22Rv1 (cell line): Measurements from ENCODE around the gene KDM4C.

Source experiments
- H3K27ac ChIP-seq: fragments of 450-650 bp; 2 replicates; pipeline ENCODE4 v1.5.1; 2017
- CTCF ChIP-seq: fragments of 450-650 bp; IDR thresholded peaks from 2 replicates; pipeline ENCODE4 v1.5.1; 2017; ENCODE audit warnings: mild to moderate bottlenecking
- ZFX ChIP-seq: fragments of 450-650 bp; IDR thresholded peaks from 2 replicates; pipeline ENCODE4 v1.6.1; 2017; ENCODE audit warnings: antibody characterized with exemption, borderline replicate concordance

KDM4C gene

GRCh38 chr9:6905850-6906375, 148.1 kb downstream of the KDM4C start:
- H3K27ac ChIP-seq: no peak overlapping the region
- TF ChIP-seq CTCF (no peak), ZFX (no peak)

DNA sequence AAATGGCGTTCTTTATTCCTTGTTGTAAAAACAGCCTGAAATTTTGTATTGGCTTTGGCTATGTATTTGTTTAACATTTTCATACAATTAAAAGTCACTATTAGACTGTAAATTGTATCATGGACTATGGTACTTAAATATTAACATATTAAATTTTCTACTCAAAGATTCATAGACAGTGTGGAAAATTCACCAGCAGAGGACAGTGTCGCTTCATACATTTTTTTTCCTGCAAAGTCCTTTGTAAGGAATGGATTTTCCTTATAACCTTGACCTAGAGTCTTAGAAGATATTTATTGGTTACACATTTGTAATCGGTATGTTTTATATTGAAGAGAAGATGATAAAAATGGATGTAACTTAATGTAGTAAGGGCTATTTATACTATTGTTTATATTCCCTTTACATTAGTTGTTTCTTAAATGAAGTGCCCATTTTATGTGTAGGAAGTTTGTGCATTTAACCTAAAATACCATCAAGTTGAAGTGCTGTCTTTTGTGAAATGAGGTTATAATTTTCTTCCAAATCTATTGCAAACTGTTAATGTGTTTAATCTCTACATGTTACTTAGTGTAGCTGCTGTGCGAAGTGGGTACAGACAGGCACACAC, 150.1 kb downstream of the KDM4C start:
- H3K27ac ChIP-seq: no peak overlapping the region
- peak; percentile 88 for TF ChIP-seq CTCF
- TF ChIP-seq ZFX: no peak

GRCh38 chr9:6909181-6909580, 151.4 kb downstream of the KDM4C start:
- H3K27ac ChIP-seq: no peak overlapping the region
- TF ChIP-seq ZFX: no peak
- no peak for TF ChIP-seq CTCF

- TF ChIP-seq ZFX: no peak
- peak; percentile 70 for TF ChIP-seq CTCF
- H3K27ac ChIP-seq: no peak overlapping the region
These were observed 152.3 kb downstream of the KDM4C start for GRCh38 chr9:6910032-6910431.

DNA sequence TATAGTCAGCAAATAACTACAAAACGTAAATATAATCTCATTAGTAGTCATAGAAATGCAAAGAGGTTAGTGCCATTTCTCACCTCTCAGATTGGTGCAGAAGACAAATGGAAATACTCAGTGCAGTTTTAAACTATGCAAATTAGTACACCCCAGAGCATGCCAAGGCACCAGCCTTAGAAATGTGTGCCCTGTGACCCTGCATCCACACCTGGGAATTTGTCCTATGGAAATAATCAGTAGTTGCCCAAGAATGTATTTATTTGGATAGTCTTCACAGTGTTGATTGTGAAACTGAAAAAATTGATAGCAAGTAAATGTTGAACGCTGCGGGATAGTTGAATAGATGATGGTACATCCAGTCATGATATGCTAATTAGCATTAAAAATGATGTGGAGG, 152.7 kb downstream of the KDM4C start:
- TF ChIP-seq ZFX (no peak), CTCF (no peak)
- no peak overlapping the region for H3K27ac ChIP-seq

DNA sequence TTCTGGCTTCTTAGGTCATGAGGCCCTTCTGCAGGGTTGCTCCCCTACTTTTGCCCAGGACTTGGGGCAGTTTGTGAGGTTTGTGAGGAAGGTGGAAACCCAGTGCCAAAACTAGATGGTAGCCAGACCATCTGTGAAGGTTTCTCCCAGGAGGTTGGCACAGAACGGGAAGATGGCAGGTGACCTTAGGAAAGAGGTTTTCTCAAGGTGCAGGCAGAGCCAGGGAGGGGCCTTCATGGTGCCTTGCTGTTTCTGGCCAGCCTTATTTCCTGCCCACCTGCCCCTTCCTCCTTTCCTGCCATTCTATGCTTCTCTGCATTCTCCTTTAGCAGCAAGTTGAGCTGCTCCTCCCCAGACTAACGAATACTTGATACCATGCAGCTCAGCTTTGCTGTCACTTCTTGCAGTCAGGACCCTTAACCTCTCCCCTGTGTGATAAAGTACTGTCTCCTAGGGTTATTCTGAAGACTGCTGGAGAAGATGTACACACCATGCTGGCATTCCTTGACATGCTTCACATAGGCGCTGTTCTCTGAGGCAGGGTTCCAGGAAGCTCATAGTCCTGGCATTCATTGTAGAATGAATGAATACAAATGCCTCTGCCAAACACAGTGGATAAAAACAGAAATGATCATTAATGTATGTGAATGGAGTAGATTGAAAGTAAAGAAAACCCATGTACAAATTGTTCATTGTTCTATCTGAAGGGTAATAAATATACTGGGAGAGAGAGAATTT, 154.3 kb downstream of the KDM4C start:
- no peak for TF ChIP-seq CTCF
- no peak for TF ChIP-seq ZFX
- H3K27ac ChIP-seq: no peak overlapping the region

DNA sequence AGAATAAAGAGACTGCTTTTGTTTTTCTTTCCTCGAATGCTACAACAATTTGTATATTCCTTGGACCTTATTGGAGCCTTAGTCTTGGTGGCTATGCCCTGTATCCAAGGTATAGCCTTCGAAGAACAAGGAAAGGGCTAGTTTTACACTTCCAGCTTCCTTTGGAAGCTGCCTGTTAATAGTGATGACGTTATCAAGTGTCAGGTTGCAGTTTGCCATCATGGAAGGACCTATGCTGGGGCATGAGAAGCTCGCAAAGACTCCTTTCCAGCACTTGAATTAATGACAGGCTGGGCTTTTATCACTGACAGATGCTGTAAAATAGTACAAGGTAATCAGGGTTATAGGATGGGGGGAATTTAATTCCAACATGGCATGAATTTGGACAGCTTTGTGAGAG, 157.9 kb downstream of the KDM4C start:
- H3K27ac ChIP-seq: no peak overlapping the region
- TF ChIP-seq ZFX (no peak), CTCF (no peak)
